Measurements from ENCODE around the gene TEF.

Gene TEF

GRCh38 chr22:41355895-41356294 lies 25.8 kb upstream of the TEF start:
- no peak for TF ChIP-seq CTCF (IDR thresholded peaks at IDR 0.05)

GRCh38 chr22:41356430-41357028 lies 25.2 kb upstream of the TEF start:
- TF ChIP-seq CTCF (IDR thresholded peaks at IDR 0.05), result no peak

GRCh38 chr22:41357191-41357590 lies 24.6 kb upstream of the TEF start:
- TF ChIP-seq CTCF (IDR thresholded peaks at IDR 0.05), result no peak

GRCh38 chr22:41358927-41359326 lies 22.8 kb upstream of the TEF start:
- no peak for TF ChIP-seq CTCF (IDR thresholded peaks at IDR 0.05)

- no peak for TF ChIP-seq CTCF (IDR thresholded peaks at IDR 0.05)
These were observed 22.4 kb upstream of the TEF start for GRCh38 chr22:41359376-41359775.

- no peak for TF ChIP-seq CTCF (IDR thresholded peaks at IDR 0.05)
These were observed 21.6 kb upstream of the TEF start for GRCh38 chr22:41360126-41360525.

GRCh38 chr22:41361716-41362310 lies 19.9 kb upstream of the TEF start:
- no peak for TF ChIP-seq CTCF (IDR thresholded peaks at IDR 0.05)

- TF ChIP-seq CTCF (IDR thresholded peaks at IDR 0.05), result no peak
These were observed 19.1 kb upstream of the TEF start for GRCh38 chr22:41362615-41363014.
